Endometrial microvascular endothelial cells (primary cell): ENCODE data around the gene GMDS. TPM values are rescaled to one million over a fixed set of nuclear protein-coding genes. Genes with fewer than 3 reads are reported as not detected.

ENCODE experiments used
- in situ Hi-C: cut with HindIII; loops from 2 replicates; pipeline ENCODE4 v1.10.0; 2017; ENCODE audit warnings: low sequenced_read_pairs, low pct_unique_long_range_greater_than_20kb; ENCODE audit errors: inconsistent ontology term
- total RNA-seq: library from RNA; depleted of rRNA; stranded (reverse); fragments of >200 nt; gene quantifications from one replicate; pipeline ENCODE4 v1.2.3, GENCODE V29; 2015; ENCODE audit errors: inconsistent ontology term

The GMDS gene
- total RNA-seq, 1 donor from 2014 or later, result 7.4 TPM

DNA sequence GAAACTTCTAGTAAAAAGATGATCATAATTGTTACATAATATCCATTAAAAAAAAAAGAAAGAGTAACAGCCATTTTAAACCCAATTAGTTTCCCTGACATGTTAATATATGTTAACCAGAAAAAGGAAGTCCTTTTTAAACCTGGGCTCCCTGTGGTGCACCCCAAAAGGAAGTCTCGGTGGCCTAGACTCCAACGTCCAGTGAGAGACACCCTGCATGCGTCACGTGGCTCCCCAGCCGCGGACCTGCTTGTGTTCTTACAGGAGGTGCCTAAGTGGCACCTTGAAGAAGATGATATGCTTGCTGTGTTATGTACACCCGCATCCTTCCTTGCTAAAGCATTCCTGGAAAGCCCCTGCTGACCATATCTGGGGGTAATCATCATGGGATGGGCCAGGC is 585.6 kb downstream of the GMDS start:
- in situ Hi-C loops, result no loop called here

GRCh38 chr6:1658212-1659005 is 587.0 kb downstream of the GMDS start:
- in situ Hi-C loops, result no loop called here

- in situ Hi-C loops, result no loop called here
These were observed 587.6 kb downstream of the GMDS start for GRCh38 chr6:1657771-1658165.

GRCh38 chr6:1657116-1657770 is 588.2 kb downstream of the GMDS start:
- in situ Hi-C loops, result no loop called here

GRCh38 chr6:1654054-1654453 is 591.4 kb downstream of the GMDS start:
- in situ Hi-C loops, result no loop called here

GRCh38 chr6:1652842-1653241 is 592.6 kb downstream of the GMDS start:
- in situ Hi-C loops, result no loop called here

- in situ Hi-C loops, result no loop called here
These were observed 594.0 kb downstream of the GMDS start for GRCh38 chr6:1651362-1651761.

DNA sequence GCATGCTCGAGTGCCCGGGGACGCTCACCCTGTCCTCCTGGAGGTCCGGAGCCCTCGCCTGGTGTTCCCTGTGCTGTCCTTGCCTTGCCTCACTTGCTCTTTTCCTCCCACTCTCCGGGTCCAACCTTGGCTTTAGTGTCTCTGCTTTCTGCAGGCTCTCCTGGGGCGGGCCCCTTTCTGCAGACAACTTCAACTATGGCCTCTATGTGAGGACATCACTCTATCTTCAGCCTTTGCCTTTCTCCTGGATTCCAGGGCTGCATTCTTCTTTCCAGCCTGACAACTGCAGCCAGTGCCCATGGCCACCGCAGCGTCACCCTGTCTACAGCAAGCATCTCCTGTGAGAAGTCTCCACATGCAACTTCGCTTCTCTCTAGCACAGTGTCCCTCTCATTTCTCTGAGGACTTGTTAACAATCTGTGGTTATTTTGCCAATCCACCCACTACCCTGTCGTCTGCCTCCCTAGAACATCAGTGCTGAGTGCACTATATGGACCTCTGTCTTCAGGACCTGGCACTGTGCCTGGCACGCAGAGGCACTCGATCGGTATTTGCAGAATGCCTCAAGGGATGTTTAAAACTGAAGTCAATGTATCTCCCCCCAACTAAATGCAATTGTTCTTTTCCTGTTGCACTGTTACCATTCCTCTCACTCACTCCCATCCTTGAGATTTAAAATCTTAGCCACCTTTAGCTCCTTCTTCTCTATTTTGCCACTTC is 599.8 kb downstream of the GMDS start:
- in situ Hi-C loops, result loop anchor here (25.0 kb wide), 1 partner anchor 142 kb away; no protein-coding TSS in a partner anchor

DNA sequence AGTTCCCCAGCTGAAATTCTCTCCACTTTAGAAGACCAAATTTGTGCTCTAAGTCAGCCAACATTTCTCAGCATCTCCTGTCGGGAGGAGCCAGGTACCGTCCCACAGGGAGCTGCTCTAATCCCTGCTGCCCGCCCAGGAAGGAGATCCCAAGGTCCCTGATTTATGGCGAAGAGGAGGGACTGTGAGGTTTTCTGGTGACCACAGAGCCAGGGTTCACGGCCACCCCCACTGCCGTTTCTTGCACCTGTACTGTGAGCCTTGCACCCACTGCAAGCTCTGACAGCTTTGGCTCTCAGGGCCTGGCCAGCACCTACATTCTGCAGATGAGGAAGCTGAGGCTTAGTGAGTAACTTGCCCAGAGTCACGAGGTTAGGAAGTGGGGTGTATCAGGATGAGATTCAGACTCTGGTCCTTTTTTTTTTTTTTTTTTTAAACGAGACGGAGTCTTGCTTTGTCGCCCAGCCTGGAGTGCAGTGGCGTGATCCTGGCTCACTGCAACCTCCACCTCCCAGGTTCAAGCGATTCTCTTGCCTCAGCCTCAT is 600.8 kb downstream of the GMDS start:
- in situ Hi-C loops, result loop anchor here (25.0 kb wide), 1 partner anchor 143 kb away; no protein-coding TSS in a partner anchor

GRCh38 chr6:1643830-1644445 is 601.5 kb downstream of the GMDS start:
- in situ Hi-C loops, result loop anchor here (25.0 kb wide), 1 partner anchor 143 kb away; no protein-coding TSS in a partner anchor

- in situ Hi-C loops, result loop anchor here (25.0 kb wide), 1 partner anchor 144 kb away; no protein-coding TSS in a partner anchor
These were observed 602.3 kb downstream of the GMDS start for GRCh38 chr6:1643111-1643510.

- in situ Hi-C loops, result loop anchor here (25.0 kb wide), 1 partner anchor 146 kb away; no protein-coding TSS in a partner anchor
These were observed 604.0 kb downstream of the GMDS start for GRCh38 chr6:1641343-1641885.

DNA sequence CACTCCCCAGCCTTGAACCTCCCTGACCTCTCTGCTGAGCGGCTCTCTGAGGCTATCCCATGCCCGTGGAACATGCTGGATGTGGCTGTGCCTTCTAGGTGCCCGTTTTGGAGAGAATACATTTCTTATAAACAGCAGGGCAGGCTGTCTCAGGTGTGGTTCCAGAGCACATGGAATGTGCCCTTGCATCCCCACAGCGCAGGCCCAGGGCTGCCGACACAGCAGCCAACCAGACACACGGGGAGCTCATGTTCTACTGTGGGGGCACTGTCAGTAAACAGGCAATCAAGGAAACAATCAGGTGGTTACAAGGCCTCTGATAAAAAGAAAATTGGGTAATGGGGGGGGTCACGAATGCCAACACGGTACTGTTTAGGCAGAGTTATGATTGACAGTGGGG is 604.9 kb downstream of the GMDS start:
- in situ Hi-C loops, result loop anchor here (25.0 kb wide), 1 partner anchor 147 kb away; no protein-coding TSS in a partner anchor

DNA sequence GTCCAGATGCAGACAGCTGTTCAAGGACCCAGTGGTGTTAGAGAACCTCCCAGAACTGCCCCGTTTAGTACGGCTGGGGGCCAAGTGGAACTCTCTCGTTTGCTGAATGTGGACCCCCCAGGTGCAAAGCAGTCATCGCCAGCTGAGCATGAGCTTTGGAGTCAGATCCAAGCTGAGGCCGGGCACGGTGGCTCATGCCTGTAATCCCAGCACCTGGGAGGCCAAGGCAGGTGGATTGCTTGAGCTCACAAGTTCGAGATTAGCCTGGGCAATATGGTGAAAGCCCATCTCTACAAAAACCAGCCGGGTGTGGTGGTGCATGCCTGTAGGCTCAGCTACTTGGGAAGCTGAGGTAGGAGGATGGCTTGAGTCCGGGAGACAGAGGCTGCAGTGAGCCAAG is 606.0 kb downstream of the GMDS start:
- in situ Hi-C loops, result loop anchor here (25.0 kb wide), 1 partner anchor 148 kb away; no protein-coding TSS in a partner anchor

- in situ Hi-C loops, result loop anchor here (25.0 kb wide), 1 partner anchor 150 kb away; no protein-coding TSS in a partner anchor
These were observed 608.2 kb downstream of the GMDS start for GRCh38 chr6:1636971-1637871.

GRCh38 chr6:1636272-1636825 is 609.1 kb downstream of the GMDS start:
- in situ Hi-C loops, result loop anchor here (25.0 kb wide), 1 partner anchor 151 kb away; no protein-coding TSS in a partner anchor
